GM21367 (cell line): Measurements from ENCODE around the gene IRF2BP2.

Experiments
- ATAC-seq: cut with Tn5 transposase; IDR thresholded peaks from one replicate; pipeline ENCODE4 v1.9.1; 2021; ENCODE audit not compliant: unreplicated experiment

Gene IRF2BP2

GRCh38 chr1:234559902-234560676 is 49.9 kb downstream of the IRF2BP2 start:
- no peak for ATAC-seq

GRCh38 chr1:234559152-234559901 is 50.7 kb downstream of the IRF2BP2 start:
- ATAC-seq, result no peak

- ATAC-seq, result no peak
Measured at GRCh38 chr1:234558330-234558836, 51.6 kb downstream of the IRF2BP2 start.

- ATAC-seq, result no peak
Measured at GRCh38 chr1:234556245-234556943, 53.6 kb downstream of the IRF2BP2 start.

GRCh38 chr1:234555390-234556024 is 54.5 kb downstream of the IRF2BP2 start:
- no peak for ATAC-seq

GRCh38 chr1:234554698-234555311 is 55.2 kb downstream of the IRF2BP2 start:
- no peak for ATAC-seq
